HEK293 (cell line): ENCODE results near the gene GCSAM.

Experiments
- CTCF ChIA-PET: fragments of 350-600 bp; formaldehyde crosslinking; extraction: SDS; loops from one replicate; lab custom pipeline; 2021; ENCODE audit warnings: antibody characterized with exemption; lab: Yijun Ruan, JAX
- POLR2A ChIA-PET: fragments of 300-600 bp; formaldehyde crosslinking; extraction: SDS; loops from one replicate; lab custom pipeline; 2020; ENCODE audit warnings: antibody characterized with exemption, inconsistent platforms; lab: Yijun Ruan, JAX
- H3K27ac ChIP-seq: fragments of 200-500 bp; sonication (Bioruptor generic); 2 replicates; pipeline ENCODE4 v1.5.1; 2014; ENCODE audit warnings: low read depth, low read length, control low read depth, inconsistent platforms; ENCODE audit errors: extremely low read depth
- H3K36me3 ChIP-seq, 2 experiments: fragments of 200-500 bp in 1 of 2; sonication (Bioruptor generic) in 1 of 2; 1 replicate in 1 of 2; 2 replicates in 1 of 2; pipeline ENCODE4 v1.5.1; 2014 to 2017; ENCODE audit warnings: inconsistent platforms in 2 of 2, low read length in 2 of 2; ENCODE audit not compliant: control insufficient read depth in 2 of 2, insufficient read depth in 1 of 2
- H3K4me1 ChIP-seq: fragments of 200-500 bp; sonication (Bioruptor generic); 2 replicates; pipeline ENCODE4 v1.5.1; 2014; ENCODE audit warnings: mild to moderate bottlenecking, low read length, inconsistent platforms; ENCODE audit not compliant: control insufficient read depth, insufficient read depth
- H3K4me3 ChIP-seq: 2 replicates; pipeline ENCODE4 v1.5.1; 2011; ENCODE audit warnings: low read depth, mild to moderate bottlenecking, control low read depth, low read length, moderate library complexity
- H3K9me3 ChIP-seq: fragments of 200-500 bp; sonication (Bioruptor generic); 2 replicates; pipeline ENCODE4 v1.5.1; 2014; ENCODE audit warnings: low read depth, low read length, inconsistent platforms; ENCODE audit not compliant: control insufficient read depth, insufficient read depth
- FEZF1 ChIP-seq: fragments of 450-650 bp; formaldehyde crosslinking; IDR thresholded peaks from 2 replicates; pipeline ENCODE4 v1.5.1; 2016; ENCODE audit warnings: missing biosample characterization, missing genetic modification characterization
- HOXD13 ChIP-seq: sonication (generic); formaldehyde crosslinking; IDR thresholded peaks from 2 replicates; pipeline ENCODE4 v1.8.0; 2022; ENCODE audit warnings: missing genetic modification reagents, borderline replicate concordance
- OVOL3 ChIP-seq: fragments of 450-650 bp; formaldehyde crosslinking; IDR thresholded peaks from 2 replicates; pipeline ENCODE4 v1.5.1; 2016; ENCODE audit warnings: missing biosample characterization, missing genetic modification characterization
- YY2 ChIP-seq: fragments of 450-650 bp; formaldehyde crosslinking; IDR thresholded peaks from 2 replicates; pipeline ENCODE4 v1.5.1; 2016; ENCODE audit warnings: missing biosample characterization, missing genetic modification characterization
- ZFP41 ChIP-seq: fragments of 450-650 bp; formaldehyde crosslinking; IDR thresholded peaks from 2 replicates; pipeline ENCODE4 v1.5.1; 2016; ENCODE audit warnings: missing biosample characterization, missing genetic modification characterization, borderline replicate concordance
- ZNF132 ChIP-seq: fragments of 450-650 bp; formaldehyde crosslinking; IDR thresholded peaks from 2 replicates; pipeline ENCODE4 v1.5.1; 2017; ENCODE audit warnings: missing biosample characterization, missing genetic modification characterization, borderline replicate concordance
- ZNF169 ChIP-seq: fragments of 450-650 bp; formaldehyde crosslinking; IDR thresholded peaks from 2 replicates; pipeline ENCODE4 v1.5.1; 2016; ENCODE audit warnings: missing biosample characterization, missing genetic modification characterization
- ZNF596 ChIP-seq: fragments of 450-650 bp; IDR thresholded peaks from 2 replicates; pipeline ENCODE4 v1.5.0; 2018; ENCODE audit warnings: missing biosample characterization, mild to moderate bottlenecking, missing genetic modification characterization, moderate library complexity
- ZNF692 ChIP-seq: fragments of 450-650 bp; formaldehyde crosslinking; IDR thresholded peaks from 2 replicates; pipeline ENCODE4 v1.5.1; 2016; ENCODE audit warnings: missing biosample characterization, missing genetic modification characterization
- ZNF76 ChIP-seq: fragments of 450-650 bp; formaldehyde crosslinking; IDR thresholded peaks from 2 replicates; pipeline ENCODE4; 2016; ENCODE audit warnings: low read depth, missing biosample characterization, missing genetic modification characterization, borderline replicate concordance
- ZSCAN4 ChIP-seq: fragments of 450-650 bp; formaldehyde crosslinking; IDR thresholded peaks from 2 replicates; pipeline ENCODE4 v1.5.1; 2017; ENCODE audit warnings: missing biosample characterization, missing genetic modification characterization
- TF ChIP-seq, protein P1 (sequence below): fragments of 450-650 bp; formaldehyde crosslinking; IDR thresholded peaks from 2 replicates; pipeline ENCODE4 v1.5.1; 2017; ENCODE audit warnings: missing biosample characterization, missing genetic modification characterization
- TF ChIP-seq, protein P2 (sequence below): fragments of 450-650 bp; formaldehyde crosslinking; IDR thresholded peaks from 2 replicates; pipeline ENCODE4 v1.5.1; 2017; ENCODE audit warnings: missing biosample characterization, missing genetic modification characterization
- TF ChIP-seq, protein P3 (sequence below): fragments of 450-650 bp; formaldehyde crosslinking; IDR thresholded peaks from 2 replicates; pipeline ENCODE4 v1.5.0; 2017; ENCODE audit warnings: missing biosample characterization, missing genetic modification characterization, borderline replicate concordance
- TF ChIP-seq, protein P4 (sequence below): fragments of 450-650 bp; formaldehyde crosslinking; conservative IDR thresholded peaks from 2 replicates; pipeline ENCODE4 v1.5.1; 2016; ENCODE audit warnings: low read depth, missing biosample characterization, missing genetic modification characterization

Gene GCSAM

GRCh38 chr3:112127522-112128494 lies 5.2 kb downstream of the GCSAM start (continued):
- TF ChIP-seq ZNF596, result no peak
- TF ChIP-seq, protein P1, sequence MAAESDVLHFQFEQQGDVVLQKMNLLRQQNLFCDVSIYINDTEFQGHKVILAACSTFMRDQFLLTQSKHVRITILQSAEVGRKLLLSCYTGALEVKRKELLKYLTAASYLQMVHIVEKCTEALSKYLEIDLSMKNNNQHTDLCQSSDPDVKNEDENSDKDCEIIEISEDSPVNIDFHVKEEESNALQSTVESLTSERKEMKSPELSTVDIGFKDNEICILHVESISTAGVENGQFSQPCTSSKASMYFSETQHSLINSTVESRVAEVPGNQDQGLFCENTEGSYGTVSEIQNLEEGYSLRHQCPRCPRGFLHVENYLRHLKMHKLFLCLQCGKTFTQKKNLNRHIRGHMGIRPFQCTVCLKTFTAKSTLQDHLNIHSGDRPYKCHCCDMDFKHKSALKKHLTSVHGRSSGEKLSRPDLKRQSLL, result no peak

GRCh38 chr3:112126511-112126911 lies 6.5 kb downstream of the GCSAM start:
- Histone ChIP-seq H3K36me3 (peaks cover 0 to 22% of the 10 kb centered on the region in 2 experiments; a peak in 1 of 3 replicates), H3K4me1 (0 out of 2 replicates have a peak, but pooled peaks cover 6% of the 10 kb centered on the region), H3K27ac (no peak overlapping the region), H3K9me3 (no peaks in the 10 kb centered on the region), H3K4me3 (no peak overlapping the region)
- ChIA-PET CTCF (interaction anchor here (1.4 kb wide), 1 partner anchor 15 kb away, joined by 3 read pairs; no protein-coding TSS in a partner anchor), POLR2A (no interaction called here)
- TF ChIP-seq OVOL3 (tag by site-specific recombination), result no peak
- 0 out of 2 replicates have a peak, but pooled peaks have one; percentile 9 for TF ChIP-seq FEZF1
- TF ChIP-seq, protein P2, sequence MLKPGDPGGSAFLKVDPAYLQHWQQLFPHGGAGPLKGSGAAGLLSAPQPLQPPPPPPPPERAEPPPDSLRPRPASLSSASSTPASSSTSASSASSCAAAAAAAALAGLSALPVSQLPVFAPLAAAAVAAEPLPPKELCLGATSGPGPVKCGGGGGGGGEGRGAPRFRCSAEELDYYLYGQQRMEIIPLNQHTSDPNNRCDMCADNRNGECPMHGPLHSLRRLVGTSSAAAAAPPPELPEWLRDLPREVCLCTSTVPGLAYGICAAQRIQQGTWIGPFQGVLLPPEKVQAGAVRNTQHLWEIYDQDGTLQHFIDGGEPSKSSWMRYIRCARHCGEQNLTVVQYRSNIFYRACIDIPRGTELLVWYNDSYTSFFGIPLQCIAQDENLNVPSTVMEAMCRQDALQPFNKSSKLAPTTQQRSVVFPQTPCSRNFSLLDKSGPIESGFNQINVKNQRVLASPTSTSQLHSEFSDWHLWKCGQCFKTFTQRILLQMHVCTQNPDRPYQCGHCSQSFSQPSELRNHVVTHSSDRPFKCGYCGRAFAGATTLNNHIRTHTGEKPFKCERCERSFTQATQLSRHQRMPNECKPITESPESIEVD, result 0 out of 2 replicates have a peak, but pooled peaks have one; percentile 36
- 0 out of 2 replicates have a peak, but pooled peaks have one; percentile 34 for TF ChIP-seq HOXD13 (CRISPR knock-in tag)
- TF ChIP-seq, protein P3, sequence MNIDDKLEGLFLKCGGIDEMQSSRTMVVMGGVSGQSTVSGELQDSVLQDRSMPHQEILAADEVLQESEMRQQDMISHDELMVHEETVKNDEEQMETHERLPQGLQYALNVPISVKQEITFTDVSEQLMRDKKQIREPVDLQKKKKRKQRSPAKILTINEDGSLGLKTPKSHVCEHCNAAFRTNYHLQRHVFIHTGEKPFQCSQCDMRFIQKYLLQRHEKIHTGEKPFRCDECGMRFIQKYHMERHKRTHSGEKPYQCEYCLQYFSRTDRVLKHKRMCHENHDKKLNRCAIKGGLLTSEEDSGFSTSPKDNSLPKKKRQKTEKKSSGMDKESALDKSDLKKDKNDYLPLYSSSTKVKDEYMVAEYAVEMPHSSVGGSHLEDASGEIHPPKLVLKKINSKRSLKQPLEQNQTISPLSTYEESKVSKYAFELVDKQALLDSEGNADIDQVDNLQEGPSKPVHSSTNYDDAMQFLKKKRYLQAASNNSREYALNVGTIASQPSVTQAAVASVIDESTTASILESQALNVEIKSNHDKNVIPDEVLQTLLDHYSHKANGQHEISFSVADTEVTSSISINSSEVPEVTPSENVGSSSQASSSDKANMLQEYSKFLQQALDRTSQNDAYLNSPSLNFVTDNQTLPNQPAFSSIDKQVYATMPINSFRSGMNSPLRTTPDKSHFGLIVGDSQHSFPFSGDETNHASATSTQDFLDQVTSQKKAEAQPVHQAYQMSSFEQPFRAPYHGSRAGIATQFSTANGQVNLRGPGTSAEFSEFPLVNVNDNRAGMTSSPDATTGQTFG, result no peak

- Histone ChIP-seq H3K36me3 (peaks cover 0 to 18% of the 10 kb centered on the region in 2 experiments; a peak in 1 of 3 replicates), H3K9me3 (no peaks in the 10 kb centered on the region), H3K4me1 (0 out of 2 replicates have a peak, but pooled peaks cover 6% of the 10 kb centered on the region), H3K4me3 (no peak overlapping the region), H3K27ac (no peak overlapping the region)
- ChIA-PET CTCF (interaction anchor here (1.0 to 1.9 kb wide), 3 partner anchors 11 to 14 kb away, joined by 3 to 6 read pairs (median 4); no protein-coding TSS in a partner anchor), POLR2A (interaction anchor here (1.0 kb wide), 1 partner anchor 13 kb away, joined by 3 read pairs; no protein-coding TSS in a partner anchor)
- TF ChIP-seq, protein P4, sequence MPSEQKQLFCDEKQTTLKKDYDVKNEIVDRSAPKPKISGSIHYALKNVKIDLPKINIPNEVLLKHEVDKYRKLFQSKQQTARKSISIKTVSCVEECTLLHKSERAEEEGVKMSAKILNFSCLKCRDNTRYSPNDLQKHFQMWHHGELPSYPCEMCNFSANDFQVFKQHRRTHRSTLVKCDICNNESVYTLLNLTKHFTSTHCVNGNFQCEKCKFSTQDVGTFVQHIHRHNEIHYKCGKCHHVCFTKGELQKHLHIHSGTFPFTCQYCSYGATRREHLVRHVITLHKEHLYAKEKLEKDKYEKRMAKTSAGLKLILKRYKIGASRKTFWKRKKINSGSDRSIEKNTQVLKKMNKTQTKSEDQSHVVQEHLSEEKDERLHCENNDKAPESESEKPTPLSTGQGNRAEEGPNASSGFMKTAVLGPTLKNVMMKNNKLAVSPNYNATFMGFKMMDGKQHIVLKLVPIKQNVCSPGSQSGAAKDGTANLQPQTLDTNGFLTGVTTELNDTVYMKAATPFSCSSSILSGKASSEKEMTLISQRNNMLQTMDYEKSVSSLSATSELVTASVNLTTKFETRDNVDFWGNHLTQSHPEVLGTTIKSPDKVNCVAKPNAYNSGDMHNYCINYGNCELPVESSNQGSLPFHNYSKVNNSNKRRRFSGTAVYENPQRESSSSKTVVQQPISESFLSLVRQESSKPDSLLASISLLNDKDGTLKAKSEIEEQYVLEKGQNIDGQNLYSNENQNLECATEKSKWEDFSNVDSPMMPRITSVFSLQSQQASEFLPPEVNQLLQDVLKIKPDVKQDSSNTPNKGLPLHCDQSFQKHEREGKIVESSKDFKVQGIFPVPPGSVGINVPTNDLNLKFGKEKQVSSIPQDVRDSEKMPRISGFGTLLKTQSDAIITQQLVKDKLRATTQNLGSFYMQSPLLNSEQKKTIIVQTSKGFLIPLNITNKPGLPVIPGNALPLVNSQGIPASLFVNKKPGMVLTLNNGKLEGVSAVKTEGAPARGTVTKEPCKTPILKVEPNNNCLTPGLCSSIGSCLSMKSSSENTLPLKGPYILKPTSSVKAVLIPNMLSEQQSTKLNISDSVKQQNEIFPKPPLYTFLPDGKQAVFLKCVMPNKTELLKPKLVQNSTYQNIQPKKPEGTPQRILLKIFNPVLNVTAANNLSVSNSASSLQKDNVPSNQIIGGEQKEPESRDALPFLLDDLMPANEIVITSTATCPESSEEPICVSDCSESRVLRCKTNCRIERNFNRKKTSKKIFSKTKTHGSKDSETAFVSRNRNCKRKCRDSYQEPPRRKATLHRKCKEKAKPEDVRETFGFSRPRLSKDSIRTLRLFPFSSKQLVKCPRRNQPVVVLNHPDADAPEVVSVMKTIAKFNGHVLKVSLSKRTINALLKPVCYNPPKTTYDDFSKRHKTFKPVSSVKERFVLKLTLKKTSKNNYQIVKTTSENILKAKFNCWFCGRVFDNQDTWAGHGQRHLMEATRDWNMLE (tag by site-specific recombination), result no peak
- TF ChIP-seq ZNF692 (tag by site-specific recombination), result no peak
- no peak for TF ChIP-seq ZNF169 (tag by site-specific recombination)
- TF ChIP-seq ZNF76, result no peak
- TF ChIP-seq ZNF132, result no peak
- no peak for TF ChIP-seq ZFP41 (tag by site-specific recombination)
- TF ChIP-seq YY2 (tag by site-specific recombination), result no peak
- TF ChIP-seq ZSCAN4, result no peak
These were observed 8.0 kb downstream of the GCSAM start for GRCh38 chr3:112124907-112125607.
